Neutrophil (primary cell): Measurements from ENCODE around the gene TERB1.

ENCODE experiments used
- H3K27ac ChIP-seq: fragments of 200-600 bp; sonication (generic); 2 replicates; pipeline ENCODE4 v1.5.1; 2016; ENCODE audit warnings: mild to moderate bottlenecking, moderate library complexity
- H3K27me3 ChIP-seq: fragments of 200-600 bp; sonication (generic); 2 replicates; pipeline ENCODE4 v1.6.0; 2016; ENCODE audit warnings: mild to moderate bottlenecking
- H3K36me3 ChIP-seq: fragments of 200-600 bp; sonication (generic); 2 replicates; pipeline ENCODE4 v1.5.1; 2017
- H3K4me1 ChIP-seq, 2 experiments: fragments of 200-600 bp in 1 of 2; sonication (generic) in 1 of 2; 1 replicate in 1 of 2; 2 replicates in 1 of 2; pipeline versions ENCODE4 v1.5.1 to v1.6.1; 2013 to 2016; ENCODE audit warnings: low read depth in 1 of 2, low read length in 1 of 2, mild to moderate bottlenecking in 1 of 2, moderate library complexity in 1 of 2; ENCODE audit not compliant: control insufficient read depth in 1 of 2, insufficient read depth in 1 of 2
- H3K4me3 ChIP-seq, 2 experiments: fragments of 200-600 bp in 1 of 2; sonication (generic) in 1 of 2; 1 replicate in 1 of 2; 2 replicates in 1 of 2; pipeline ENCODE4 v1.5.1; 2013 to 2016; ENCODE audit warnings: low read depth in 1 of 2, low read length in 1 of 2, mild to moderate bottlenecking in 1 of 2, moderate library complexity in 1 of 2
- H3K9me3 ChIP-seq: fragments of 200-600 bp; sonication (generic); 2 replicates; pipeline ENCODE4 v1.5.1; 2016
- CTCF ChIP-seq: fragments of 200-600 bp; sonication (generic); IDR thresholded peaks from 2 replicates; pipeline ENCODE4 v1.5.1; 2016; ENCODE audit warnings: antibody characterized with exemption

TERB1 gene

GRCh38 chr16:66801320-66802105, at the start of gene TERB1:
Gene TERB1 (minus strand): TSS chr16:66801584. CDS start chr16:66796798, 4,786 bp downstream.
- H3K4me3 ChIP-seq: no peak within 1 kb of the TSS
- H3K9me3 ChIP-seq: no peaks in the 10 kb centered on the region
- no peak within 1 kb of the TSS for H3K27ac ChIP-seq
- H3K36me3 ChIP-seq: peaks cover 35% of the 10 kb centered on the region
- no peaks in the 10 kb centered on the region for H3K27me3 ChIP-seq
- no peaks in the 10 kb centered on the region for H3K4me1 ChIP-seq
- no peak for TF ChIP-seq CTCF

- TF ChIP-seq CTCF: no peak
- H3K36me3 ChIP-seq: no peaks in the 10 kb centered on the region
- H3K4me3 ChIP-seq: no peak overlapping the region
- peaks cover 25% of the 10 kb centered on the region for H3K27me3 ChIP-seq
- H3K9me3 ChIP-seq: no peaks in the 10 kb centered on the region
- no peaks in the 10 kb centered on the region for H3K4me1 ChIP-seq
- H3K27ac ChIP-seq: no peak overlapping the region
Measured at GRCh38 chr16:66850115-66850815, 48.9 kb upstream of the TERB1 start.

- Histone ChIP-seq H3K4me3 (no peak overlapping the region), H3K9me3 (no peaks in the 10 kb centered on the region), H3K27me3 (peaks cover 32% of the 10 kb centered on the region), H3K27ac (no peak overlapping the region), H3K36me3 (no peaks in the 10 kb centered on the region), H3K4me1 (peaks cover 0 to 5% of the 10 kb centered on the region in 2 experiments)
- no peak for TF ChIP-seq CTCF
Measured at GRCh38 chr16:66849549-66849948, 48.2 kb upstream of the TERB1 start.

GRCh38 chr16:66849021-66849420, 47.6 kb upstream of the TERB1 start:
- TF ChIP-seq CTCF: no peak

GRCh38 chr16:66848172-66848571, 46.8 kb upstream of the TERB1 start:
- Histone ChIP-seq H3K4me3 (no peak overlapping the region), H3K27ac (no peak overlapping the region), H3K9me3 (no peaks in the 10 kb centered on the region), H3K27me3 (peaks cover 46% of the 10 kb centered on the region), H3K36me3 (no peaks in the 10 kb centered on the region), H3K4me1 (peaks cover 0 to 10% of the 10 kb centered on the region in 2 experiments)
- no peak for TF ChIP-seq CTCF

More at GRCh38 chr16:66849021-66849420, 47.6 kb upstream of the TERB1 start:
- H3K9me3 ChIP-seq: no peaks in the 10 kb centered on the region
- H3K36me3 ChIP-seq: no peaks in the 10 kb centered on the region
- H3K27ac ChIP-seq: no peak overlapping the region
- H3K4me1 ChIP-seq: peaks cover 0 to 10% of the 10 kb centered on the region in 2 experiments
- H3K27me3 ChIP-seq: peaks cover 37% of the 10 kb centered on the region
- no peak overlapping the region for H3K4me3 ChIP-seq
